SK-N-SH (cell line): ENCODE data around the gene NOTO. TPM values are rescaled to one million over a fixed set of nuclear protein-coding genes. Genes with fewer than 3 reads are reported as not detected.

Experiments
- CTCF ChIA-PET: fragments of 300-600, 350-600 bp; formaldehyde crosslinking; extraction: SDS; loops from one replicate; lab custom pipeline; 2021; lab: Yijun Ruan, JAX
- POLR2A ChIA-PET: fragments of 350-600 bp; sonication (Branson Sonifier 250); formaldehyde crosslinking; extraction: SDS; loops from one replicate; lab custom pipeline; 2020; ENCODE audit warnings: antibody characterized with exemption, inconsistent platforms; lab: Yijun Ruan, JAX
- DNase-seq: peaks from one replicate; pipeline ENCODE4 v3.0.0; 2012
- H2AFZ ChIP-seq: fragments of 200-600 bp; sonication (generic); 2 replicates; pipeline ENCODE4 v1.8.1; 2016; ENCODE audit warnings: antibody characterized with exemption, mild to moderate bottlenecking, low read depth
- H3F3A ChIP-seq: fragments of 200-600 bp; sonication (generic); replicated peaks from 2 replicates; pipeline ENCODE3; 2016; ENCODE audit warnings: antibody characterized with exemption, mild to moderate bottlenecking; ENCODE audit not compliant: insufficient read depth
- H3K27ac ChIP-seq, 2 experiments: fragments of 200-500 bp in 1 of 2; fragments of 200-600 bp in 1 of 2; sonication (Bioruptor generic) in 1 of 2; sonication (generic), shearing (Covaris generic) in 1 of 2; 2 replicates each; pipeline versions ENCODE4 v1.5.1 to v1.6.1; 2014 to 2016; ENCODE audit warnings: low read depth in 2 of 2, inconsistent platforms in 1 of 2, low read length in 1 of 2, mild to moderate bottlenecking in 1 of 2, mixed read lengths in 1 of 2
- H3K27me3 ChIP-seq: fragments of 200-600 bp; sonication (generic), shearing (Covaris generic); 2 replicates; pipeline ENCODE4 v1.6.1; 2016; ENCODE audit warnings: mixed run types; ENCODE audit not compliant: insufficient read depth
- H3K36me3 ChIP-seq, 2 experiments: fragments of 200-500 bp in 1 of 2; fragments of 200-600 bp in 1 of 2; sonication (Bioruptor generic) in 1 of 2; sonication (generic) in 1 of 2; replicated peaks in 1 of 2; 2 replicates each; pipeline versions ENCODE3 to v1.5.1; 2014 to 2016; ENCODE audit warnings: low read length in 1 of 2, mild to moderate bottlenecking in 1 of 2; ENCODE audit not compliant: insufficient read depth in 2 of 2, control insufficient read depth in 1 of 2
- H3K4me1 ChIP-seq, 2 experiments: fragments of 200-500 bp in 1 of 2; fragments of 200-600 bp in 1 of 2; sonication (Bioruptor generic) in 1 of 2; sonication (generic), shearing (Covaris generic) in 1 of 2; 2 replicates each; pipeline versions ENCODE4 v1.5.1 to v1.6.1; 2014 to 2016; ENCODE audit warnings: low read depth in 1 of 2, low read length in 1 of 2, mixed run types in 1 of 2; ENCODE audit not compliant: insufficient read depth in 2 of 2, control insufficient read depth in 1 of 2
- H3K4me2 ChIP-seq: fragments of 200-600 bp; sonication (generic), shearing (Covaris generic); 2 replicates; pipeline ENCODE4 v1.6.1; 2017; ENCODE audit warnings: mixed run types
- H3K4me3 ChIP-seq, 2 experiments: fragments of 200-500 bp in 1 of 2; fragments of 200-600 bp in 1 of 2; sonication (Bioruptor generic) in 1 of 2; sonication (generic), shearing (Covaris generic) in 1 of 2; 2 replicates each; pipeline versions ENCODE4 v1.5.1 to v1.8.1; 2014 to 2016; ENCODE audit warnings: low read depth in 2 of 2, inconsistent platforms in 1 of 2, low read length in 1 of 2, mild to moderate bottlenecking in 1 of 2, mixed read lengths in 1 of 2, moderate library complexity in 1 of 2
- H3K79me2 ChIP-seq: fragments of 200-600 bp; sonication (generic); 2 replicates; pipeline ENCODE4 v1.8.1; 2017; ENCODE audit warnings: mild to moderate bottlenecking; ENCODE audit not compliant: insufficient read depth
- H3K9ac ChIP-seq: fragments of 200-600 bp; sonication (generic); 2 replicates; pipeline ENCODE4 v1.6.1; 2017; ENCODE audit warnings: mixed run types
- H3K9me2 ChIP-seq: fragments of 200-600 bp; sonication (generic); 2 replicates; pipeline ENCODE4 v1.6.1; 2017; ENCODE audit warnings: mixed run types
- H3K9me3 ChIP-seq: fragments of 200-600 bp; sonication (generic); 2 replicates; pipeline ENCODE4 v1.6.1; 2017; ENCODE audit warnings: mixed run types, mild to moderate bottlenecking, moderate library complexity
- H4K20me1 ChIP-seq: fragments of 200-600 bp; sonication (generic); 2 replicates; pipeline ENCODE4 v1.6.1; 2017; ENCODE audit warnings: mild to moderate bottlenecking, mixed run types; ENCODE audit not compliant: insufficient read depth
- CHD2 ChIP-seq: fragments of 150-350 bp; IDR thresholded peaks from 2 replicates; pipeline ENCODE4 v1.6.1; 2018; ENCODE audit warnings: low read length; ENCODE audit not compliant: partially characterized antibody
- EP300 ChIP-seq, 2 experiments: IDR thresholded peaks; 2 replicates each; pipeline versions ENCODE4 v1.4.0 to v1.6.1; 2012; ENCODE audit warnings: borderline replicate concordance in 1 of 2, low read depth in 1 of 2, low read length in 1 of 2
- EZH2phosphoT487 ChIP-seq: fragments of 200-600 bp; sonication (generic); IDR thresholded peaks from 2 replicates; pipeline ENCODE4 v1.6.1; 2017; ENCODE audit warnings: low read depth, mixed run types, mild to moderate bottlenecking, antibody characterized with exemption, moderate library complexity, borderline replicate concordance
- FOXJ3 ChIP-seq: sonication (generic); formaldehyde crosslinking; IDR thresholded peaks from 2 replicates; pipeline ENCODE4 v1.5.1; 2020; ENCODE audit warnings: mild to moderate bottlenecking, missing genetic modification reagents
- GATA2 ChIP-seq: sonication (generic); formaldehyde crosslinking; IDR thresholded peaks from 2 replicates; pipeline ENCODE4 v1.5.0; 2020; ENCODE audit warnings: mild to moderate bottlenecking, missing genetic modification reagents
- NRF1 ChIP-seq: IDR thresholded peaks from 2 replicates; pipeline ENCODE4 v1.6.1; 2012; ENCODE audit warnings: low read depth, mild to moderate bottlenecking, low read length
- PBX3 ChIP-seq: IDR thresholded peaks from 2 replicates; pipeline ENCODE4; 2012
- POLR2AphosphoS5 ChIP-seq: IDR thresholded peaks from 2 replicates; pipeline ENCODE4 v1.6.1; 2012; ENCODE audit warnings: low read depth, low read length
- RCOR1 ChIP-seq: fragments of 150-350 bp; IDR thresholded peaks from 2 replicates; pipeline ENCODE4 v1.6.1; 2017; ENCODE audit warnings: antibody characterized with exemption, low read length
- SMC3 ChIP-seq: IDR thresholded peaks from 2 replicates; pipeline ENCODE4 v1.6.1; 2012; ENCODE audit warnings: low read depth, low read length, improper control_type of control experiment
- TCF12 ChIP-seq: IDR thresholded peaks from 2 replicates; pipeline ENCODE4 v1.4.0; 2012
- TEAD4 ChIP-seq: IDR thresholded peaks from 2 replicates; pipeline ENCODE4 v1.4.0; 2012; ENCODE audit warnings: mild to moderate bottlenecking, borderline replicate concordance; ENCODE audit not compliant: insufficient read depth
- USF2 ChIP-seq: fragments of 150-350 bp; IDR thresholded peaks from 2 replicates; pipeline ENCODE4 v1.6.1; 2017; ENCODE audit warnings: antibody characterized with exemption, low read length, low read depth, borderline replicate concordance
- YY1 ChIP-seq: IDR thresholded peaks from 2 replicates; pipeline ENCODE4 v1.4.0; 2012; ENCODE audit warnings: low read depth, mild to moderate bottlenecking
- WGBS: methylation state at CpG from one replicate; pipeline ENCODE4 v1.1.6; 2017; ENCODE audit warnings: low lambda C conversion rate; 5-methylcytosine and 5-hydroxymethylcytosine counted together
- polyA plus RNA-seq, 3 experiments: library from polyadenylated mRNA; depleted of rRNA; stranded (reverse); fragments of >200 nt; gene quantifications; 2 replicates each; pipeline ENCODE4 v1.2.3, GENCODE V29; 2012
- TF ChIP-seq, protein P1 (sequence below): fragments of 200-600 bp; sonication (generic); IDR thresholded peaks from 2 replicates; pipeline ENCODE4 v1.6.1; 2017; ENCODE audit warnings: antibody characterized with exemption, mild to moderate bottlenecking, moderate library complexity
- TF ChIP-seq, protein P2 (sequence below): IDR thresholded peaks from 2 replicates; pipeline ENCODE4 v1.4.0; 2012; ENCODE audit warnings: low read depth, borderline replicate concordance
- TF ChIP-seq, protein P3 (sequence below): IDR thresholded peaks from 2 replicates; pipeline ENCODE4 v1.6.1; 2012; ENCODE audit warnings: mild to moderate bottlenecking, low read depth, low read length, moderate library complexity

Gene NOTO
- polyA plus RNA-seq, 1 of the 3 experiments (the other 2 are of a cell fraction), result not detected

DNA sequence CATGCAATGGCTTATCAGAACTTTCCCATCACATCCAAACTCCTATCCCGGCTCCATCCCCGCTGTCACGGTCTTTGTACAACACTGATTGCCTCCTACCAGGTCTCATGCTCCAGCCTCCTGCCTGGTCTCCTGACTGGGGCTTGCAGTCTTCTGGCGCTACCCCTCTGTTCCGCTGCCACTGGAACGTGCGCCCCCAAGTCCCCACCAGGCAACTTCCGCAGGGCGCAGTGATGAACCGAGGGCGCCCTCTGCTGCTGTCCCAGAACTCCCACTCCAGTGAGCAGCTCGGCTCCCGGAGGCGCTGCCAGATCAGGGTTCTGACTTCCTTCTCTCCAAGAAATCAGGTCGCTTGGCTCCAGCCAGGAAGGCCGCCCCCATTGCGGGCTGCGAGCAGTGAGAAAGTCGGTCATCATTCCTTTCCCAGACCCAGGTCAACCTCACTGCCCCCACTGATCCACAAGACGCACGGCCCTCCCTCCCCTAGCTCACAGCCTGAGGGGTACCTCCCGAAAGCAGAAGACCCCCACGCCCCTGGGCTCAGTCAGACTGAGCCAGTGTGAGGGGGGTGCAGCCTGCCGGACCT lies 45.7 kb upstream of the NOTO start (continued):
- TF ChIP-seq SMC3 (peak; percentile 98), GATA2 (peak; percentile 13; the same call in 1 of the 2 replicates)
- TF ChIP-seq, protein P1, sequence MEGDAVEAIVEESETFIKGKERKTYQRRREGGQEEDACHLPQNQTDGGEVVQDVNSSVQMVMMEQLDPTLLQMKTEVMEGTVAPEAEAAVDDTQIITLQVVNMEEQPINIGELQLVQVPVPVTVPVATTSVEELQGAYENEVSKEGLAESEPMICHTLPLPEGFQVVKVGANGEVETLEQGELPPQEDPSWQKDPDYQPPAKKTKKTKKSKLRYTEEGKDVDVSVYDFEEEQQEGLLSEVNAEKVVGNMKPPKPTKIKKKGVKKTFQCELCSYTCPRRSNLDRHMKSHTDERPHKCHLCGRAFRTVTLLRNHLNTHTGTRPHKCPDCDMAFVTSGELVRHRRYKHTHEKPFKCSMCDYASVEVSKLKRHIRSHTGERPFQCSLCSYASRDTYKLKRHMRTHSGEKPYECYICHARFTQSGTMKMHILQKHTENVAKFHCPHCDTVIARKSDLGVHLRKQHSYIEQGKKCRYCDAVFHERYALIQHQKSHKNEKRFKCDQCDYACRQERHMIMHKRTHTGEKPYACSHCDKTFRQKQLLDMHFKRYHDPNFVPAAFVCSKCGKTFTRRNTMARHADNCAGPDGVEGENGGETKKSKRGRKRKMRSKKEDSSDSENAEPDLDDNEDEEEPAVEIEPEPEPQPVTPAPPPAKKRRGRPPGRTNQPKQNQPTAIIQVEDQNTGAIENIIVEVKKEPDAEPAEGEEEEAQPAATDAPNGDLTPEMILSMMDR, result peak; percentile 87

GRCh38 chr2:73162856-73163391 lies 39.5 kb upstream of the NOTO start:
- CTCF ChIA-PET, result interaction anchor here (0.5 to 8.0 kb wide), 39 partner anchors 8 to 1418 kb away, joined by 3 to 98 read pairs (median 4); partner anchors contain the start of gene SPR
- Histone ChIP-seq H3K79me2 (no peaks in the 10 kb centered on the region), H3K27me3 (no peaks in the 10 kb centered on the region), H3K4me2 (no peak overlapping the region), H3K9ac (no peak overlapping the region), H3K4me3 (no peak overlapping the region), H2AFZ (no peak overlapping the region), H3K9me3 (no peaks in the 10 kb centered on the region), H3K4me1 (no peaks in the 10 kb centered on the region), H3K36me3 (no peaks in the 10 kb centered on the region), H3K9me2 (no peaks in the 10 kb centered on the region), H3K27ac (no peak overlapping the region), H4K20me1 (no peaks in the 10 kb centered on the region), H3F3A (no peaks in the 10 kb centered on the region)
- POLR2A ChIA-PET, result interaction anchor here (0.6 to 0.7 kb wide), 2 partner anchors 171 to 257 kb away, joined by 3 to 4 read pairs; no protein-coding TSS in a partner anchor
- TF ChIP-seq YY1 (no peak), TCF12 (no peak), PBX3 (no peak), USF2 (no peak), EP300 (IDR thresholded peaks at IDR 0.05; ENCODE audit: borderline replicate concordance in 1 of 2, low read depth in 1 of 2, low read length in 1 of 2) (no peak), POLR2AphosphoS5 (no peak), CHD2 (no peak), NRF1 (no peak), FOXJ3 (CRISPR knock-in tag) (no peak), RCOR1 (no peak), EZH2phosphoT487 (no peak), TEAD4 (no peak)
- TF ChIP-seq, protein P2, sequence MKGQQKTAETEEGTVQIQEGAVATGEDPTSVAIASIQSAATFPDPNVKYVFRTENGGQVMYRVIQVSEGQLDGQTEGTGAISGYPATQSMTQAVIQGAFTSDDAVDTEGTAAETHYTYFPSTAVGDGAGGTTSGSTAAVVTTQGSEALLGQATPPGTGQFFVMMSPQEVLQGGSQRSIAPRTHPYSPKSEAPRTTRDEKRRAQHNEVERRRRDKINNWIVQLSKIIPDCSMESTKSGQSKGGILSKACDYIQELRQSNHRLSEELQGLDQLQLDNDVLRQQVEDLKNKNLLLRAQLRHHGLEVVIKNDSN, result no peak
- TF ChIP-seq, protein P1, result no peak
- TF ChIP-seq, protein P3, sequence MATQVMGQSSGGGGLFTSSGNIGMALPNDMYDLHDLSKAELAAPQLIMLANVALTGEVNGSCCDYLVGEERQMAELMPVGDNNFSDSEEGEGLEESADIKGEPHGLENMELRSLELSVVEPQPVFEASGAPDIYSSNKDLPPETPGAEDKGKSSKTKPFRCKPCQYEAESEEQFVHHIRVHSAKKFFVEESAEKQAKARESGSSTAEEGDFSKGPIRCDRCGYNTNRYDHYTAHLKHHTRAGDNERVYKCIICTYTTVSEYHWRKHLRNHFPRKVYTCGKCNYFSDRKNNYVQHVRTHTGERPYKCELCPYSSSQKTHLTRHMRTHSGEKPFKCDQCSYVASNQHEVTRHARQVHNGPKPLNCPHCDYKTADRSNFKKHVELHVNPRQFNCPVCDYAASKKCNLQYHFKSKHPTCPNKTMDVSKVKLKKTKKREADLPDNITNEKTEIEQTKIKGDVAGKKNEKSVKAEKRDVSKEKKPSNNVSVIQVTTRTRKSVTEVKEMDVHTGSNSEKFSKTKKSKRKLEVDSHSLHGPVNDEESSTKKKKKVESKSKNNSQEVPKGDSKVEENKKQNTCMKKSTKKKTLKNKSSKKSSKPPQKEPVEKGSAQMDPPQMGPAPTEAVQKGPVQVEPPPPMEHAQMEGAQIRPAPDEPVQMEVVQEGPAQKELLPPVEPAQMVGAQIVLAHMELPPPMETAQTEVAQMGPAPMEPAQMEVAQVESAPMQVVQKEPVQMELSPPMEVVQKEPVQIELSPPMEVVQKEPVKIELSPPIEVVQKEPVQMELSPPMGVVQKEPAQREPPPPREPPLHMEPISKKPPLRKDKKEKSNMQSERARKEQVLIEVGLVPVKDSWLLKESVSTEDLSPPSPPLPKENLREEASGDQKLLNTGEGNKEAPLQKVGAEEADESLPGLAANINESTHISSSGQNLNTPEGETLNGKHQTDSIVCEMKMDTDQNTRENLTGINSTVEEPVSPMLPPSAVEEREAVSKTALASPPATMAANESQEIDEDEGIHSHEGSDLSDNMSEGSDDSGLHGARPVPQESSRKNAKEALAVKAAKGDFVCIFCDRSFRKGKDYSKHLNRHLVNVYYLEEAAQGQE, result no peak
- DNase-seq, result peak; percentile 26
- WGBS, result 46% methylated on average over 7 of the region's 14 CpGs
